Measurements from ENCODE around the gene USP36.
"Not testable (repeated sequence)": the region's sequence is repeated elsewhere in the genome, so short reads cannot be mapped to it uniquely, and the experiment has no call there.

USP36 gene

DNA sequence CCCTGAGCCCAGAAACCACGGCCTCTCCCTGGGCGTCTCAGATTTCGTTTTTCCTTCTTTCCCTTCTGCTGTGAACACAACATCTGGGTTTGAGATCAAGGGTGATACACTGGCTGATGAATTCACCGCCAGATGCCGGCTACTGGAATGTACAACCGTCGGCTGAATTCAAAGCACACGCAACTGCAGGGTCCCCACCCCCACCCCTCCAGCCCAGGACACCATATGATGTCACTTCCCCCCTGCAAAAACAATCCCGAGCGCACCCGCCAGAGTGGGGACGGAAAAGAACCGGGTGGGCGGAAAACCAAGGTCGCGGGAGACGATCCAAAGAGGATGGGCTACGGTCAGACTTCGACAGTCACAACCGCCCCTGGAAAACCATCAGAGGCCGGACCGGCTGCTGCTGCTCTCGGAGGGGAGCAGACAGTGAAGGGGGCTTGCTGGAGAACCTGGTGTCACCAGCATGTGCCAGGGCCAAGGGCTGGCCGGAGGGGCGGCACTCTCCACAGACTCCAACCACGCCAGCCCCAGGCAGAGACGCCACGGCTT is 39.1 kb upstream of the USP36 start:
- H3K9me3 ChIP-seq (ENCODE audit: control insufficient read depth, low read length): no peaks in the 10 kb centered on the region
- peak overlapping the region; percentile 8 for H3K9ac ChIP-seq (ENCODE audit: low read length)
- H3K4me1 ChIP-seq (ENCODE audit: control insufficient read depth, insufficient read depth, low read length): peaks cover 40% of the 10 kb centered on the region
- H3K36me3 ChIP-seq (ENCODE audit: control insufficient read depth, insufficient read depth, low read length): no peaks in the 10 kb centered on the region
- no peaks in the 10 kb centered on the region for H3K27me3 ChIP-seq (ENCODE audit: control insufficient read depth, insufficient read depth, low read length)
- H3K4me3 ChIP-seq (ENCODE audit: low read length): no peak overlapping the region

DNA sequence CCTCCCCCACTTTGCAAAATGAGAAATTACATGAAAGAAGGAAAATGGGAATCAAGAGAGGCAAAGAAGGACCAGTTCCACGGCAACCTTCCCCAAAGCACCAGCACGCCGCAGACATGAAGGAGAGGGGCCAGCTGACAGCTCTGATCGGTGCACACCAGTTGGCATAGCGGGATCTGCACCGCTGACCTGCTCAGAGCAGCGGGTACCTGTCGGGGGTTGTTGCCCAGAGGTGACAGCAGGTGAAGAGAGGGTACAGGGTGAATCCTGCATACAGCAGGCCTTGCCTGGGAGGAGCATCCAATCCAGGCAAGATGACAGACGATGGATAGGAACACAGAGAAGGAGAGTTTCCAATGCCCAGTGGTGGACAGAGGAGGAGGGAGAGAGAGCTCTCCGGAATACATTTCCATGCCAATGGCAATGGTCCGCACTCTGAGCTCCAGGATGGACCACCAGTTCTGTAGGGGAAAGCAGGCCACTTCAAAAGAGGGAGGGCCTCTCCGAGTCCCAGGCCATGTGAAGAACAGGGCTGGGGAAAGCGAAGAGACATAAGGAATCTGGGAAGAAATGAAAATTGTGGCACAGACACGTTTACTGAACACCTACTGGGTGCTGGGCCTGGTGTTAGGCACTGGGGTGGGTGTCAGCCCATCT is 38.4 kb upstream of the USP36 start:
- H3K9ac ChIP-seq (ENCODE audit: low read length): no peak overlapping the region

GRCh38 chr17:78878261-78878660 is 37.6 kb upstream of the USP36 start:
- H3K9me3 ChIP-seq (ENCODE audit: control insufficient read depth, low read length): no peaks in the 10 kb centered on the region
- no peak overlapping the region for H3K4me3 ChIP-seq (ENCODE audit: low read length)
- H3K27me3 ChIP-seq (ENCODE audit: control insufficient read depth, insufficient read depth, low read length): no peaks in the 10 kb centered on the region
- H3K4me1 ChIP-seq (ENCODE audit: control insufficient read depth, insufficient read depth, low read length): peaks cover 25% of the 10 kb centered on the region
- H3K9ac ChIP-seq (ENCODE audit: low read length): no peak overlapping the region
- H3K36me3 ChIP-seq (ENCODE audit: control insufficient read depth, insufficient read depth, low read length): no peaks in the 10 kb centered on the region

More for the DNA sequence above, 38.4 kb upstream of the USP36 start:
- Histone ChIP-seq H3K4me3 (ENCODE audit: low read length) (no peak overlapping the region), H3K27me3 (ENCODE audit: control insufficient read depth, insufficient read depth, low read length) (no peaks in the 10 kb centered on the region), H3K36me3 (ENCODE audit: control insufficient read depth, insufficient read depth, low read length) (no peaks in the 10 kb centered on the region), H3K9me3 (ENCODE audit: control insufficient read depth, low read length) (no peaks in the 10 kb centered on the region), H3K4me1 (ENCODE audit: control insufficient read depth, insufficient read depth, low read length) (peaks cover 33% of the 10 kb centered on the region)

DNA sequence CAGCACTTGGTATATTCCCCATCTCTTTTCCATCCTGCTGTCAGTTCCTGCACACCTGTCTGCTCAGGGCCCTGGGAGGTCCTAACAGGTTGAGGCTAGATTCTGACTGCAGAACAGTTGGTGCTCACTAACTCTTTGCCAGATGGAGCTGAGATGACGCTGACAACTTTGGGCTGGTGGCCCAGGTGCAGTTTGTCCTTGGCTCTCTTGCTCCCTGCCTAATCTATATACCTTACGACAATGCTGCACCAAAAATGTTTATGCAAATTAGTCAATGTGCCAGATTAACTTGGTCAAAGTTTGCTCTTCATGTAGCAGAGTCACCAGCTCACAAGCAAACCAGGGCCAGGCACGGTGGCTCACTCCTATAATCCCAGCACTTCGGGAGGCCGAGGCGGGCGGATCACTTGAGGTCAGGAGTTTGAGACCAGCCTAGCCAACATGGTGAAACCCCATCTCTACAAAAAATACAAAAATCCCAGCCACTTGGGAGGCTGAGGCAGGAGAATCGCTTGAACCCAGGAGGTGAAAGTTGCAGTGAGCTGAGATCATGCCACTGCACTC is 36.4 kb upstream of the USP36 start:
- not testable (repeated sequence) for H3K9ac ChIP-seq (ENCODE audit: low read length); H3K27me3 ChIP-seq (ENCODE audit: control insufficient read depth, insufficient read depth, low read length); H3K36me3 ChIP-seq (ENCODE audit: control insufficient read depth, insufficient read depth, low read length); H3K9me3 ChIP-seq (ENCODE audit: control insufficient read depth, low read length); H3K4me3 ChIP-seq (ENCODE audit: low read length)
- peaks cover 13% of the 10 kb centered on the region for H3K4me1 ChIP-seq (ENCODE audit: control insufficient read depth, insufficient read depth, low read length)

- Histone ChIP-seq H3K9ac (ENCODE audit: low read length) (no peak overlapping the region), H3K4me3 (ENCODE audit: low read length) (no peak overlapping the region), H3K9me3 (ENCODE audit: control insufficient read depth, low read length) (no peaks in the 10 kb centered on the region), H3K27me3 (ENCODE audit: control insufficient read depth, insufficient read depth, low read length) (no peaks in the 10 kb centered on the region), H3K4me1 (ENCODE audit: control insufficient read depth, insufficient read depth, low read length) (peaks cover 8% of the 10 kb centered on the region), H3K36me3 (ENCODE audit: control insufficient read depth, insufficient read depth, low read length) (no peaks in the 10 kb centered on the region)
Measured at GRCh38 chr17:78876094-78876597, 35.5 kb upstream of the USP36 start.

DNA sequence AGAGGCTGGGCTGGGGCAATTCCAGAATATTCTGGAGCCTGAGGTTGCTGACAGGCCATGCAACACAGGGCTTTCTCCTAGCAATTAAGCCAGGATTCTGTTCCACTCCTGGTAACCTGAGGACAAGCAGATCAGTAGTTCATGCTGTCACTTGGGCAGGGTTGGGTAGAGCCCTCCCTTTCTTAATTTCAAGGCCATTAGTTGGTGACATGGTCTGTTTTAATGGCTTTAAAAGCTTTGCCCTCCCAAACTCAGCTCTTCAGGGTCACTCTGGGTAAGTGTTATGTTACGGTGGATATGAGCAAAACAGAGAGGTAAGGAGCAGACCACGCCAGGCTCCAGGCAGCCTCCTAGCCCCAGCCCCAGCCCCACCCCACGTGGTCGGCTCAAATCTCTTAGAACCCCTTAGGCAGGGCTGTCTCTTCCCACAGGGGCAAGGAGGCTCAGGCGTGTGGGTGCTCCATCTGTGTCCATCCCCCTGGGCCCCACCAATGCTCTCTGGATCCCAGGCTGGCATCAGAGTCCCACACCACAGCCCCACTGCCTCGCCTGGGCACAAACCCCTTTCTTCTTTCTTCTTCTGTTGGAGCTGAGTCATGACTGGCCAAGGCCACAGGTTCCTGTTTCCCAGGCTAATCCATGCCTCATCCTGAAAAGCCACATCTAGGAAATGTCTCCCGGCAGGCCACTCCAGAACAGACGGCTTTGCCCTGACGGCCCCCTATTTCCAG is 34.9 kb upstream of the USP36 start:
- Histone ChIP-seq H3K4me3 (ENCODE audit: low read length) (no peak overlapping the region), H3K27me3 (ENCODE audit: control insufficient read depth, insufficient read depth, low read length) (no peaks in the 10 kb centered on the region), H3K9ac (ENCODE audit: low read length) (no peak overlapping the region), H3K9me3 (ENCODE audit: control insufficient read depth, low read length) (no peaks in the 10 kb centered on the region), H3K4me1 (ENCODE audit: control insufficient read depth, insufficient read depth, low read length) (peaks cover 8% of the 10 kb centered on the region), H3K36me3 (ENCODE audit: control insufficient read depth, insufficient read depth, low read length) (no peaks in the 10 kb centered on the region)

DNA sequence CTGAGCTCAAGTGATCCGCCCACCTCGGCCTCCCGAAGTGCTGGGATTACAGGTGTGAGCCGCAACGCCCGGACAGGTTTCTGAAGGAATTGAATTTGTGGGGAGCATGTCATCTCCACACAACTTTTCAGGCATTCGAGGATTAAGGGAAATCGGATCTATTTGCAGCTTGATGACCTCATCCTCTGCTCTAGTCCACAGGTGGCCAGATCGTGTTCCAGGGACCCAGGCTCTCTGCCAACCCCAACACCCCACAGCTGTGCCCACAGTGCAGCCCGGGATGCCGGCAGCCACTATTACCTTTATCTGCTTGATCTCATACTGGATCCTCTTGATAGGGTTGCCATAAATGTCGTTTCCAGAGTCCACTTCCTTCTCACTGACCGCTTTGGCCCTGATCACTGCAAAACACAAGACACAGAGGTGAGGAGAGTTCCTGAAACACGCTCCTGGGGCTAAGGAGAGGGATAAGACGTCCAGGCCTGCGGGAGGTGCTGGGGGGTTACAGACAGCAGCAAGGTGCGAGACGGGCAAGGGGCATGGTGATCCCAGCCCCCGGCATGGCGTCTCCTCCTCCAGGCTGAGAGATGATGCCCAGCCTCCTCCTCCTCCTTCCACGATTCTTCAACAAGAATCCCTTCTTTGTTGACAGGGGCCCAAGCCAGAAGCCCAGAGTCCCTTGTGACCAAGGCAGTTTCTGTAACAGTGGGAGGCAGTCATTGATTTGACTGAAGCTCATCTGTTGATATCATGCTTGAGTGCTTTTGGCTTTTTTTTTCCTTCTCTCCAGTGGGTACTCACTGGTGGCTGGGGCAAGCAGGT is 33.1 kb upstream of the USP36 start:
- no peaks in the 10 kb centered on the region for H3K36me3 ChIP-seq (ENCODE audit: control insufficient read depth, insufficient read depth, low read length)
- H3K9ac ChIP-seq (ENCODE audit: low read length): no peak overlapping the region
- no peaks in the 10 kb centered on the region for H3K4me1 ChIP-seq (ENCODE audit: control insufficient read depth, insufficient read depth, low read length)
- H3K27me3 ChIP-seq (ENCODE audit: control insufficient read depth, insufficient read depth, low read length): no peaks in the 10 kb centered on the region
- H3K9me3 ChIP-seq (ENCODE audit: control insufficient read depth, low read length): no peaks in the 10 kb centered on the region
- H3K4me3 ChIP-seq (ENCODE audit: low read length): no peak overlapping the region

DNA sequence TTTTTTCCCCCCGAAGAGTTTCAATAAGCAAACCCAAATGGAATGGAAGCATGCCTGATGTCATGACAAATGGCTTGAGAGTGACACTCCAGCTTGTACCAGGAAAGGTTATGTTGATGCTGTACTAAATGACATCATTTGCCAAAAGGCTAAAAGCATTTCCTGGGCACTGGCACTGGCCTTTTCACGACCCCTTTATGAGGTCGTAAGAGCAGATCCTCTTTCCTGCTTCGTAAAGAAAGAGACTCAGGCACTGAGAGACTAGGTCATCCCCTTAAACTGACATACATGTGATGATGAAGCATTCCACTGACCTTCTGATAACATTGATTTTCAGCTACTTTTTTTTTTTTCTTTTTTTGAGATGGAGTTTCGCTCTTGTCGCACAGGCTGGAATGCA is 31.9 kb upstream of the USP36 start:
- H3K36me3 ChIP-seq (ENCODE audit: control insufficient read depth, insufficient read depth, low read length): no peaks in the 10 kb centered on the region
- no peaks in the 10 kb centered on the region for H3K4me1 ChIP-seq (ENCODE audit: control insufficient read depth, insufficient read depth, low read length)
- no peaks in the 10 kb centered on the region for H3K27me3 ChIP-seq (ENCODE audit: control insufficient read depth, insufficient read depth, low read length)
- H3K9me3 ChIP-seq (ENCODE audit: control insufficient read depth, low read length): no peaks in the 10 kb centered on the region
- no peak overlapping the region for H3K9ac ChIP-seq (ENCODE audit: low read length)
- H3K4me3 ChIP-seq (ENCODE audit: low read length): no peak overlapping the region

DNA sequence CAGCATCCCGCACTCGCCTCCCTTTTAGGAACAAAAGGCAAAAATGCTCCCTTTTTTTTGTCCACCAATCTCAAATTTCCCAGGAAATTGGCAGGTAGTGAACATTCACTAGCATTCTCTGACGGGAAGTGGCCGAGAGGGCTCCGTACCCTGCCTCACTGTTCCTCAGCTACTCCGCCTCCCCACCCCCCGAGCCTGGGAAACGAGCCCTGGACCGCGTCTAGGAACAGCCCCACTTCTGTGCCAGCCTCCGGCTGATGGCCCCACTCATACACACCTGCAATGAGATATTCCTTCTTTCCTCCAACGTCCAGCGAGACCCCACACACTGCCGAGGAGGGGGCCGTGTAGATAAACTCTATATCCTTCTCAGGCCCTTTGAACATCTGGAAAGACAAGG is 30.0 kb upstream of the USP36 start:
- Histone ChIP-seq H3K9ac (ENCODE audit: low read length) (no peak overlapping the region), H3K27me3 (ENCODE audit: control insufficient read depth, insufficient read depth, low read length) (no peaks in the 10 kb centered on the region), H3K9me3 (ENCODE audit: control insufficient read depth, low read length) (no peaks in the 10 kb centered on the region), H3K4me3 (ENCODE audit: low read length) (no peak overlapping the region), H3K4me1 (ENCODE audit: control insufficient read depth, insufficient read depth, low read length) (no peaks in the 10 kb centered on the region), H3K36me3 (ENCODE audit: control insufficient read depth, insufficient read depth, low read length) (no peaks in the 10 kb centered on the region)

GRCh38 chr17:78868391-78868790 is 27.8 kb upstream of the USP36 start:
- no peaks in the 10 kb centered on the region for H3K27me3 ChIP-seq (ENCODE audit: control insufficient read depth, insufficient read depth, low read length)
- H3K9ac ChIP-seq (ENCODE audit: low read length): no peak overlapping the region
- no peak overlapping the region for H3K4me3 ChIP-seq (ENCODE audit: low read length)
- no peaks in the 10 kb centered on the region for H3K36me3 ChIP-seq (ENCODE audit: control insufficient read depth, insufficient read depth, low read length)
- H3K4me1 ChIP-seq (ENCODE audit: control insufficient read depth, insufficient read depth, low read length): no peaks in the 10 kb centered on the region
- H3K9me3 ChIP-seq (ENCODE audit: control insufficient read depth, low read length): no peaks in the 10 kb centered on the region

DNA sequence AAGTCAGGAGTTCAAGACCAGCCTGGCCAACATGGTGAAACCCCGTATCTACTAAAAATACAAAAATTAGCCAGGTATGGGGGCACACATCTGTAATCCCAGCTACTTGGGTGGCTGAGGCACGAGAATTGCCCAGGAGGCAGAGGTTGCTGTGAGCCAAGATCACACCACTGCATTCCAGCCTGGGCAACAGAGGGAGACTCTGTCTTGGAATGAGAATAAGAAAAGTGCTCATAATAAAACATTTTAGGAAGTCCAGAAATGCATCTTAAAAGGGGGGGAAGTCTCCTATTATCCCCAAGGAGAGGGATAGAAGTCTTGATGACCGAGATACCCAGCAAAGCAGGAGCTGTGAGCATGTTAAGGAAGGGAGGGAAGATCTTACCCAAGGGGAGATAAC is 26.4 kb upstream of the USP36 start:
- H3K9ac ChIP-seq (ENCODE audit: low read length); H3K36me3 ChIP-seq (ENCODE audit: control insufficient read depth, insufficient read depth, low read length); H3K4me1 ChIP-seq (ENCODE audit: control insufficient read depth, insufficient read depth, low read length); H3K27me3 ChIP-seq (ENCODE audit: control insufficient read depth, insufficient read depth, low read length); H3K4me3 ChIP-seq (ENCODE audit: low read length); H3K9me3 ChIP-seq (ENCODE audit: control insufficient read depth, low read length): not testable (repeated sequence)
